CD14-positive monocyte (primary cell): ENCODE results near the gene EIF2B2. TPM values are rescaled to one million over a fixed set of nuclear protein-coding genes. Genes with fewer than 3 reads are reported as not detected.

Experiments
- DNase-seq, 3 donors: peaks; one replicate each; pipeline ENCODE4 v3.0.0-alpha.2; 2011 to 2022
- H2AFZ ChIP-seq: 2 replicates; pipeline ENCODE4 v1.6.0; 2012; ENCODE audit warnings: mild to moderate bottlenecking, low read depth, low read length, inconsistent platforms; ENCODE audit not compliant: insufficient read depth, poor library complexity, severe bottlenecking
- H3K27ac ChIP-seq, 2 donors: 1 replicate in 1 of 2; 2 replicates in 1 of 2; pipeline ENCODE4 v1.5.1; 2012 to 2013; ENCODE audit warnings: low read length in 2 of 2, control low read depth in 1 of 2, inconsistent platforms in 1 of 2, low read depth in 1 of 2, mild to moderate bottlenecking in 1 of 2
- H3K27me3 ChIP-seq, 2 donors: one replicate each; pipeline versions ENCODE4 v1.6.0 to v1.6.1; 2011 to 2013; ENCODE audit warnings: low read length in 2 of 2; ENCODE audit not compliant: control insufficient read depth in 2 of 2, insufficient read depth in 2 of 2
- H3K36me3 ChIP-seq, 2 donors: replicated peaks in 1 of 2; 1 replicate in 1 of 2; 2 replicates in 1 of 2; pipeline versions ENCODE4 v1.5.1 to v1.6.1; 2012 to 2013; ENCODE audit warnings: low read length in 2 of 2, control low read depth in 1 of 2, inconsistent platforms in 1 of 2, mild to moderate bottlenecking in 1 of 2; ENCODE audit not compliant: insufficient read depth in 2 of 2, control insufficient read depth in 1 of 2
- H3K4me1 ChIP-seq, 2 donors: 1 replicate in 1 of 2; 2 replicates in 1 of 2; pipeline versions ENCODE4 v1.5.1 to v1.6.1; 2012 to 2013; ENCODE audit warnings: low read length in 2 of 2, control low read depth in 1 of 2, inconsistent platforms in 1 of 2, mild to moderate bottlenecking in 1 of 2, moderate library complexity in 1 of 2; ENCODE audit not compliant: insufficient read depth in 2 of 2, control insufficient read depth in 1 of 2
- H3K4me2 ChIP-seq: replicated peaks from 2 replicates; pipeline ENCODE3; 2012; ENCODE audit warnings: low read length, moderate library complexity, mild to moderate bottlenecking; ENCODE audit not compliant: poor library complexity, severe bottlenecking; ENCODE audit errors: extremely low read depth
- H3K4me3 ChIP-seq, 3 experiments: fragments of 200-600 bp in 1 of 3; sonication (generic) in 1 of 3; replicated peaks in 1 of 3; 1 replicate in 2 of 3; 2 replicates in 1 of 3; pipeline ENCODE4 v1.5.1; 2011 to 2013; ENCODE audit warnings: low read length in 3 of 3, mild to moderate bottlenecking in 3 of 3, control low read depth in 2 of 3, low read depth in 2 of 3, inconsistent platforms in 1 of 3, moderate library complexity in 1 of 3
- H3K79me2 ChIP-seq: 2 replicates; pipeline ENCODE4 v1.6.0; 2012; ENCODE audit warnings: mild to moderate bottlenecking, control low read depth, inconsistent platforms, low read length, moderate library complexity; ENCODE audit not compliant: insufficient read depth
- H3K9ac ChIP-seq: 2 replicates; pipeline ENCODE4 v1.6.0; 2017; ENCODE audit warnings: low read length, mild to moderate bottlenecking; ENCODE audit not compliant: insufficient read depth, poor library complexity, severe bottlenecking
- H3K9me3 ChIP-seq, 2 donors: replicated peaks in 1 of 2; 1 replicate in 1 of 2; 2 replicates in 1 of 2; pipeline versions ENCODE4 v1.5.1 to v1.6.1; 2012 to 2013; ENCODE audit warnings: low read length in 2 of 2, control low read depth in 1 of 2; ENCODE audit not compliant: control insufficient read depth in 1 of 2, insufficient read depth in 1 of 2
- H4K20me1 ChIP-seq: 2 replicates; pipeline ENCODE4 v1.6.0; 2012; ENCODE audit warnings: mild to moderate bottlenecking, low read length, control low read depth, moderate library complexity; ENCODE audit not compliant: insufficient read depth
- H3K27ac Mint-ChIP-seq, 7 donors: one replicate each; pipeline ENCODE4 v1.8.0; 2020; ENCODE audit warnings: mild to moderate bottlenecking in 7 of 7, mixed read lengths in 7 of 7, moderate library complexity in 6 of 7, inconsistent platforms in 2 of 7
- H3K27me3 Mint-ChIP-seq, 3 donors: one replicate each; pipeline ENCODE4 v1.8.0; 2021 to 2022; ENCODE audit warnings: low read depth in 3 of 3, mild to moderate bottlenecking in 3 of 3, mixed read lengths in 3 of 3, moderate library complexity in 3 of 3, inconsistent platforms in 1 of 3
- H3K36me3 Mint-ChIP-seq, 2 donors: one replicate each; pipeline ENCODE4 v1.8.0; 2020; ENCODE audit warnings: mixed read lengths in 2 of 2, inconsistent platforms in 1 of 2, mild to moderate bottlenecking in 1 of 2
- H3K4me1 Mint-ChIP-seq: one replicate; pipeline ENCODE4 v1.8.0; 2020; ENCODE audit warnings: mild to moderate bottlenecking, mixed read lengths
- H3K4me3 Mint-ChIP-seq, 2 donors: one replicate each; pipeline ENCODE4 v1.8.0; 2020; ENCODE audit warnings: mild to moderate bottlenecking in 2 of 2, mixed read lengths in 2 of 2, moderate library complexity in 1 of 2
- H3K9me3 Mint-ChIP-seq, 7 donors: one replicate each; pipeline ENCODE4 v1.8.0; 2020 to 2022; ENCODE audit warnings: mixed read lengths in 7 of 7, mild to moderate bottlenecking in 6 of 7, moderate library complexity in 6 of 7, inconsistent platforms in 2 of 7
- CTCF ChIP-seq: fragments of 200-600 bp; IDR thresholded peaks from one replicate; pipeline ENCODE4 v1.8.0; 2022; ENCODE audit warnings: antibody characterized with exemption, mild to moderate bottlenecking
- WGBS: methylation state at CpG from one replicate; pipeline ENCODE4 v1.1.5; 2013; ENCODE audit warnings: missing lambda C conversion rate; ENCODE audit not compliant: insufficient coverage; 5-methylcytosine and 5-hydroxymethylcytosine counted together
- intact Hi-C, 2 donors: fragments of 100-400 bp; cut with micrococcal nuclease; formaldehyde crosslinking; loops; one replicate each; pipeline versions ENCODE4 v1.15.0 to v1.15.1; 2023
- polyA plus RNA-seq, 3 donors: library from polyadenylated mRNA; depleted of rRNA in 1 of 3; unstranded in 2 of 3; stranded (reverse) in 1 of 3; fragments of 300-500 nt in 2 of 3; fragments of >200 nt in 1 of 3; fragmentation: Illumina TruSeq in 2 of 3; gene quantifications; 1 replicate in 2 of 3; 2 replicates in 1 of 3; pipeline ENCODE4 v1.2.3, GENCODE V29; 2012 to 2021

EIF2B2 gene
- polyA plus RNA-seq, 3 donors: 20.8 to 26.3 (median 23.9) TPM

GRCh38 chr14:75023108-75023507 is 20.4 kb downstream of the EIF2B2 start:
- no peak for TF ChIP-seq CTCF
- Histone ChIP-seq H3K4me3 (no peak overlapping the region), H3K36me3 (peaks cover 38 to 55% of the 10 kb centered on the region in 2 donors), H3K4me2 (no peak overlapping the region), H3K9ac (no peak overlapping the region), H3K4me1 (peaks cover 11 to 15% of the 10 kb centered on the region in 2 donors), H3K27ac (no peak overlapping the region), H3K9me3 (no peaks in the 10 kb centered on the region), H4K20me1 (no peaks in the 10 kb centered on the region), H2AFZ (no peak overlapping the region), H3K79me2 (no peaks in the 10 kb centered on the region), H3K27me3 (no peaks in the 10 kb centered on the region)
- no peaks in the 10 kb centered on the region for H3K4me1 Mint-ChIP-seq
- H3K36me3 Mint-ChIP-seq: peaks cover 48 to 60% of the 10 kb centered on the region in 2 donors
- DNase-seq: no peak
- H3K9me3 Mint-ChIP-seq: no peaks in the 10 kb centered on the region
- WGBS: no CpG with 5 or more reads among the region's 1 CpG
- intact Hi-C loops: no loop called here
- no peak overlapping the region for H3K4me3 Mint-ChIP-seq
- H3K27me3 Mint-ChIP-seq: peaks cover 0 to 2% (median 0%) of the 10 kb centered on the region in 3 donors
- no peak overlapping the region for H3K27ac Mint-ChIP-seq

GRCh38 chr14:75025082-75025481 is 22.4 kb downstream of the EIF2B2 start:
- no peaks in the 10 kb centered on the region for H3K4me1 Mint-ChIP-seq
- no peaks in the 10 kb centered on the region for H3K27me3 ChIP-seq
- intact Hi-C loops: no loop called here
- no peak overlapping the region for H3K9ac ChIP-seq
- H3K4me3 Mint-ChIP-seq: no peak overlapping the region
- H3K27ac ChIP-seq: peak overlapping the region in 1 of 2 donors; percentile 60
- H3K36me3 Mint-ChIP-seq: peaks cover 42 to 63% of the 10 kb centered on the region in 2 donors
- no peaks in the 10 kb centered on the region for H3K79me2 ChIP-seq
- peaks cover 35 to 47% of the 10 kb centered on the region in 2 donors for H3K36me3 ChIP-seq
- no peak overlapping the region for H3K4me3 ChIP-seq
- peaks cover 0 to 2% (median 0%) of the 10 kb centered on the region in 3 donors for H3K27me3 Mint-ChIP-seq
- TF ChIP-seq CTCF: no peak
- H3K9me3 Mint-ChIP-seq: no peaks in the 10 kb centered on the region
- no peak overlapping the region for H3K27ac Mint-ChIP-seq
- H2AFZ ChIP-seq: no peak overlapping the region
- WGBS: 25% methylated on average over 4 of the region's 4 CpGs
- peaks cover 11 to 15% of the 10 kb centered on the region in 2 donors for H3K4me1 ChIP-seq
- peak; percentile 64 to 86 (median 70) for DNase-seq
- no peak overlapping the region for H3K4me2 ChIP-seq
- no peaks in the 10 kb centered on the region for H4K20me1 ChIP-seq
- no peaks in the 10 kb centered on the region for H3K9me3 ChIP-seq
